Activated CD4-positive, alpha-beta T cell treated with anti-CD3 and anti-CD28 coated beads, Interleukin-2, amount 50 U/mL, for 48 hours (primary cell): ENCODE data around the gene CCR7.

Experiments
- DNase-seq, 2 experiments: peaks; one replicate each; pipeline ENCODE4 v3.0.0-alpha.2; 2020

CCR7 gene

DNA sequence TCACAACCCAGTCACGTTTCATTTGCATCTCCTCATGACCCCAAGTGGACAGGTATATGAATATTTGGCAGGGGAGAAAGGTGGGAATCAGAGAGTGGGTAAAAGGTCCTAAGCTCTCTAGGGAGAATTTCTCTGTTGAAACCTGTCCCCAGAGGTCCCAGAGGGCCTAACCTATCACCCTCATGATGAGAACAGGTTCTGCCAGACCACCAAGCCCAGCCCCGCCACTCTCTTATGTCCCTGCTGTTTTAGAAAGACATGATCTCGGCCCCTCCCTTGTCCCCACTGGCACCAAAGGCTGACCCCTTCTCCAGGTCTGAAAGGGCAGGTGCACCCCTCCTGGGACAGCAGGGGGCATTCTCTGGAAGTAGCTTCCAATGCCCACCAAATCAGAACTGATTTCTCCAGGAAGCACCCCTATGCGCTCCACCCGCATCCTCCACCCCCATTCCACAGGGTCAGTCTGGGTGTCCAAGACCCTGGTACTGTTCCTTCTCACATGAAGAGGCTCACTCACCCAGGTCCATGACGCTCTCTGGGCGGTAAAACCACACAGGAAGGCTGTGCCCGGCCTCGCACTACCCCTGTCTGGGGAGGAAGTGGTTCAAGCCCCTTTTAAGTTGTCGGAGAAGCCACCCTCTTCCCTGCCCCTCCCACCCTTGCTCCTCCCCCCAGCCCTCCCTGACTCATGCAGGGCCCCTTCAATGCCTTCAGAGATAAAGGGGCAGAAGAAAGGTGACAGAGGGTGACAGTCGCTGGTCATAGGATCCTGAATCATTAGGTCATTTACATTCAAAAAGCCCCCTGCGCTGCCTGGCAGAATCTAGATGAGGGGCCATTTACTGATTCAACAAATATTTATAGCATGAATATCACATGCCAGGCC, at the start of gene CCR7:
CCR7 (minus strand) TSS at position 590 of the 886 bp plus-strand sequence; CDS start at position 527, 63 bp downstream.
- DNase-seq = peak; percentile 82 to 86

GRCh38 chr17:40614431-40615067, 49.3 kb upstream of the CCR7 start:
- DNase-seq = peak in 1 of 2 experiments; percentile 46

GRCh38 chr17:40613467-40614154, 48.3 kb upstream of the CCR7 start:
- no peak for DNase-seq

GRCh38 chr17:40612599-40613244, 47.5 kb upstream of the CCR7 start:
- DNase-seq = peak; percentile 68 to 73

GRCh38 chr17:40611840-40612474, 46.7 kb upstream of the CCR7 start:
- no peak for DNase-seq

- peak in 1 of 2 experiments; percentile 32 for DNase-seq
Observed at GRCh38 chr17:40610359-40610758, 45.1 kb upstream of the CCR7 start.

- DNase-seq = peak in 1 of 2 experiments; percentile 20
Observed at GRCh38 chr17:40608061-40608581, 42.8 kb upstream of the CCR7 start.

GRCh38 chr17:40607641-40608040, 42.4 kb upstream of the CCR7 start:
- DNase-seq = peak in 1 of 2 experiments; percentile 38

- DNase-seq = no peak
Observed at GRCh38 chr17:40606548-40607353, 41.5 kb upstream of the CCR7 start.

DNA sequence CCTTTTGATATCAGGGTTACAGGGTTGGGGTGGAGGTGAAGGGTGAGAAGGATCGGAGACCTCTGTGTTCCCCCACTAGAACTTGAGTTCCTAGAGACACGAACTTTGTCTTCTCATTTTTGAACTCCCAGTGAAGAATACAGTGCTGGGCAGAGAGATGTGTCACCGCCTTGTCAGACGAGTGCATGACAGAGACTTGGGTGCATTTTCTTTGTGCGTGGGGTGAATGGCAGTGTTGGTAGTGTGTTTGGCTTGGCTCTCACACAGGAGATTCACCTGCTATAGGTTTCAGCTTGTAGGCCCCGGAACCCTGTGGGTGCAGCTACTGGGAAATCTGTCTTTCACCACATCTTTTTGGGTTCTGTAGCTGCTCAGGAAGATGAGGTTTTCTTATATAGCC, 40.0 kb upstream of the CCR7 start:
- DNase-seq = peak; percentile 66 to 78

DNA sequence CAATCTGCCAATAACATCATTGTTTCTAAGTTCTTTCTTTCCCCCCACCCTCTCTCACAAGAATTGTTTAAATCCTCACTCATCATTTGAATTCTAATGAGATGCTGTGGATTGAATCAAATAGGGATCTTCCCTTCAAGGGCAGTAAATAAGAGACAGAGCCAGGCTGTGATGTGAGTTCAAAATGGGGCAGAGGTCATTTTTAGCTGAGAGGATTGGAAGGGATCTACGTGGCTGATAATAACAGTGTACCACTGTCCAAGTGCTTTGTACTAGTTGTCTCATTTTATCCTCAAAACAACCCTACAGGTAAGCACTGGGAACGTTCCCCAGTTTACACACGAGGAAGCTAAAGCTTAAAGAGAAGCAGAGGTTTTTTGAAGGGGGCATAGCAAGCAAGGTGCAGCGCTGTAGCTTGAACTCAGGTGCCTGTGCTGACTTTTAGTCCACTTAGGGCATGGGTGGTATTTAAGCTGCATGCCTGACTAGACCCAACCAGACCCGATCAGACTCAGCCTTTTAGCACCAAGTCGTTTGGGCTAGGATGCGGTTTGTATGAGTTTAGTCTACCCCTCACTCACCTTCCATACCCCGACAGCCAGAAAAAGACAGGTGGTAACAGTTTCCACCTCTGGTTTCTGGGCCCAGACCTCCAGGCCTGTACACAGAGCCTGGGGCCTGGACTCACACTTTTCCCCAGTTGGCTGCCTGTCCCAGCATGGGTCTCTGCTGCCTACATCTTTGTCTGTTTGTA, 39.2 kb upstream of the CCR7 start:
- DNase-seq = peak in 1 of 2 experiments; percentile 20

DNA sequence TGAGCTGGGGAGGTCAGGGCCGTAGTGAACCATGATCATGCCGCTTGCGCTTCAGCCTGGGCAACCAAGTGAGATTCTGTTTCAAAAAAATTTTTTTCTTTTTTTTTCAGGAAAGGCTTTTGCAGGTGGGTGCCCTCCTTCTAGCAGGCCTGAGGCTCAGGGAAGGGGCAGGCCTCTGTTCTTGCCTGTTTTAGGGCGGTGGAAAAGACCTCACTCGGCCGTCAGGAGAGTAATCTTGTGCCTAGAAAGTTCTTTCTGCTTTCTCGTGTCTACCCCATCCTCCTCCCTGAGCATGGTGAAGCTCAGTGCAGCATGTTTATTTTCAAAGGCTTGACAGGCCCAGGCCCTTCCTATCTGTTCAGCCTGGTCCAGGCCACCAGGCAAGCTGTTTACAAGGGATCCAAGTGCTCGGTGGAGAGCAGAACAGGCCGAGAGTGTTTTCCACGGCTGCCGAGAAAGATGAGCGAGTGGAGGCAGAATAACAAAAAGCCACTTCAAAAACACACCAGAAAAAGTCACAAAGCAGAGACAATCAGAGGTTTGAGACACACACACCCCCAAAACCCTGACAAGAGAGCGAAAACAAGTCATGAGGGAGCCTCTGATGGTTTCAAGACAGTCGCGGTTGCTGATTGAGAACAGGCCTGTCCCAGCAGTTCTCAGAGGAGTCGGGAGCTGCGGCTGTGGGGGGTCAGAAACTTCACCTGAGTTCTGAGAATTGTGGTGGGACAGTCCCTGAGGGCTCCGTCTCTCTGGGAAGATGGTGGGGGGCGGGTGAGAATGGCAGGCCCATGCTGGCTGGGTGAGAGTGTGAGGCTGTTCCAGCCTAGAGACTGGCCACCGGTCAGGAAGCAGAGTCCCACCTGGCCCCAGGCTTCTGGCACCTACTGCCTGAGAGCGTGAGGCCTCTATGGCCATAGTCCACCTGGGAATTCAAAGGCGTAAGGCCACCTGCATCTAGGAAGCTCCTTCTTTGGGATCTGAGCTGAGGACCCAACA, 37.5 kb upstream of the CCR7 start:
- peak; percentile 79 to 86 for DNase-seq

DNA sequence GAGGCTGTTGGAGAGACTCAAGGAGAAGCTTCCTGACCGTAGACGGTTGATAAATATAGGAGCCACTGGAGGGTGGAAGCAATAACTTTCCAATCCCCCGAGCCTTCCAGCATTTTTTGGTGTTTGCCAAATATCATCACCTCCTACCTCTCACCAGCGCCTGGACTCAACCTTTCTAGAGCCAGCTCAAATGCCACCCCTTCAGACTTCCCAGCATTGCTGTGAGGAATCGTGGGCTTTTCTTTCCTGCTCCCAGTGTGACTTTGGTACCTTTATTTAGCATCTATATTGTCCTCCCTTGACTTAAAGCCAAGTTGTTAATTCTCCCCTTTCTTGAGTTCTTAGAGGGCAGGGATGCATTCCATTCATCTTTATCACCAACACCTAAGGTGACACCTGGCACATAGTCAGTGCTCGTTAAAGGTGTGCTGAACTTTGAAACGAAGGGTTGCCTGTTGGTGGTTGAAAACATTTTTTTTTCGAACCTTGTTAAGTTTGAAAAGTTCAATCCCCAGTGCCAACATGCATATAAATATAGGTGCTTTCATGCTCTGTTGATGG, 35.3 kb upstream of the CCR7 start:
- DNase-seq = no peak

GRCh38 chr17:40599468-40599763, 34.1 kb upstream of the CCR7 start:
- no peak for DNase-seq

DNA sequence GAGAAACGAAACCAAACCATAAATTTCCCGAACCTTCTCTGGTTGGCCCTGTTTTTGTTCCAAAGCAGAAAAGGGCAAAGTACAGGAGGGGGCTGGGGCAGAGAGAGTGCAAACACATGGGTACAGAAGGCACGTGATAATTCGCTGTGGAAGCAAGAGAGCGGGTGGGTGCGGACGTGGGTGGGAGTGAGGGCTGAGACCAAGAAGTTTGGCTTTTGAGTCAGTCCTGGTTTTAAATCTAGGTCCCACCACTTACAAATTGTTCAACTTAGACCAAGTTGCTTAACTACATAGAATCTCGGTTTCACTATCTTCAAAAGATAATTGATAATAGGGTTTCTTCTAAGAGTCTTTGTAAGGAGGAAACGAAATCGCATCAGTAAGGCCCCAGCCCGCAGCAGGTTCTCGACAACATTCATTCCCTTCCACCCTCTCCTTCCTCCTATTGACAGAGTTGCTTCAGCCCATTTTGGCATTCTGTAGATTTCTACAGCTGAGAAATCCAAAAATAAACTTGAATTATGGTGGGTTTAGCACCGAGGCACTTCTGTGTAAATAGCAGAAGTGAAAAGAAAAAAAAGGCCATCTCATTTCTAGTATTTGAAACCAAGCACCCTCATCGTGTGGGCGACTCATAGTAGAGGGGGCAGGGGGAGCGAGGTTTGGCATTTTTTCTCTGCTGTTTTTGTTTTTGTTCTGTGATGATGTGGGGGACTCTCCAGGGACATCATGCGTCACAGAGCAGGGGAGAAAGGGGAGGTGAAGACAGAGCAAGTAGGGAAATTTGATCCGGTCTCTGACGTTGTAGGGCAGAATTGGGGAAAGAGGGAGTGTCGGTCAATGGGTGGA, 33.6 kb upstream of the CCR7 start:
- DNase-seq = peak; percentile 86 to 90

DNA sequence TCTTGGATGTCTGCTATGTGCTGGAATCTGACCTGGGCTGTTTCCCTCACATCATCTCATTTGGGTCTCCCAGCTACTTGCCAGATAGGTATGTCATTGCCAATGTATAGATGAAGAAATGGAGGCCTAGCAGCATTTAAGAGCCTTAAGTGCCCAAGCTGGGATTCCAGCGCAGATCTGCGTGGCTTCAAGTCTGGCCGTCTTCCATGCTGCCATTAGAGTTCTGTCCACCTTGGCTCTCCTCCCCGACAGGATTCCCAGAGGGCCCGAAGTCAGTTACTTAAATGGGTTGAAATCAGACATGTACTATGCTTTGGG, 33.0 kb upstream of the CCR7 start:
- DNase-seq = no peak

GRCh38 chr17:40597556-40598300, 32.5 kb upstream of the CCR7 start:
- peak in 1 of 2 experiments; percentile 9 for DNase-seq
